Prostate gland (tissue), 2 donors: Measurements from ENCODE around the gene GMPPA.

Experiments used
- CTCF ChIP-seq, 4 experiments: fragments of 200-600 bp in 2 of 4; fragments of 450-650 bp in 2 of 4; sonication (generic) in 2 of 4; IDR thresholded peaks; 1 replicate in 3 of 4; 2 replicates in 1 of 4; pipeline ENCODE4 v1.5.1; 2016 to 2019; ENCODE audit warnings: antibody characterized with exemption in 4 of 4, mild to moderate bottlenecking in 2 of 4, moderate library complexity in 2 of 4
- POLR2A ChIP-seq: fragments of 450-650 bp; IDR thresholded peaks from one replicate; pipeline ENCODE4 v1.6.1; 2016; ENCODE audit warnings: antibody characterized with exemption, mild to moderate bottlenecking
- POLR2AphosphoS5 ChIP-seq: sonication (generic); formaldehyde crosslinking; IDR thresholded peaks from one replicate; pipeline ENCODE4 v1.6.1; 2017; ENCODE audit warnings: antibody characterized with exemption

GRCh38 chr2:219511547-219512325 lies 13.0 kb downstream of the GMPPA start:
- no peak for TF ChIP-seq CTCF (IDR thresholded peaks at IDR 0.05)
- no peak for TF ChIP-seq POLR2A
- no peak for TF ChIP-seq POLR2AphosphoS5
